Breast epithelium (tissue), 3 donors: Measurements from ENCODE around the gene EPC1.

Experiments used
- CTCF ChIP-seq, 3 donors: fragments of 450-650 bp; IDR thresholded peaks; one replicate each; pipeline ENCODE4 v1.5.1; 2016 to 2017; ENCODE audit warnings: antibody characterized with exemption in 3 of 3, mild to moderate bottlenecking in 3 of 3, moderate library complexity in 3 of 3
- POLR2A ChIP-seq: fragments of 450-650 bp; IDR thresholded peaks from one replicate; pipeline ENCODE4 v1.6.1; 2016; ENCODE audit warnings: antibody characterized with exemption, mild to moderate bottlenecking, moderate library complexity
- POLR2AphosphoS5 ChIP-seq, 3 donors: sonication (generic); formaldehyde crosslinking; IDR thresholded peaks; one replicate each; pipeline ENCODE4 v1.6.1; 2017; ENCODE audit warnings: antibody characterized with exemption in 3 of 3

- no peak for TF ChIP-seq POLR2AphosphoS5 (IDR thresholded peaks at IDR 0.05)
- no peak for TF ChIP-seq CTCF (IDR thresholded peaks at IDR 0.05)
- no peak for TF ChIP-seq POLR2A
These were observed 10.2 kb upstream of the EPC1 start for GRCh38 chr10:32357056-32357735.
